Stimulated activated CD4-positive, alpha-beta T cell treated with anti-CD3 and anti-CD28 coated beads, Interleukin-4, amount 100 ng/mL, for 1 hour (primary cell): ENCODE data around the gene POMP.

Experiments used
- DNase-seq: peaks from one replicate; pipeline ENCODE4 v3.0.0-alpha.2; 2020

POMP gene

GRCh38 chr13:28658796-28659620 is at the start of gene POMP:
Gene POMP, plus strand, starts transcription at chr13:28659130. Its CDS starts 55 bp downstream, at chr13:28659185.
- DNase-seq: peak; percentile 92

- no peak for DNase-seq
Measured at GRCh38 chr13:28609381-28609780, 49.5 kb upstream of the POMP start.

GRCh38 chr13:28609926-28610325 is 49.0 kb upstream of the POMP start:
- DNase-seq: no peak

- DNase-seq: no peak
Measured at GRCh38 chr13:28610996-28611395, 47.9 kb upstream of the POMP start.

GRCh38 chr13:28611654-28612131 is 47.2 kb upstream of the POMP start:
- no peak for DNase-seq

GRCh38 chr13:28613562-28613961 is 45.4 kb upstream of the POMP start:
- no peak for DNase-seq

GRCh38 chr13:28615916-28616446 is 42.9 kb upstream of the POMP start:
- DNase-seq: no peak

- DNase-seq: no peak
Measured at GRCh38 chr13:28618230-28618994, 40.5 kb upstream of the POMP start.

- no peak for DNase-seq
Measured at GRCh38 chr13:28620011-28620830, 38.7 kb upstream of the POMP start.

GRCh38 chr13:28621449-28621848 is 37.5 kb upstream of the POMP start:
- no peak for DNase-seq

- DNase-seq: no peak
Measured at GRCh38 chr13:28622286-28622685, 36.6 kb upstream of the POMP start.

- DNase-seq: no peak
Measured at GRCh38 chr13:28623782-28624706, 34.9 kb upstream of the POMP start.

- DNase-seq: no peak
Measured at GRCh38 chr13:28624707-28625432, 34.1 kb upstream of the POMP start.

- no peak for DNase-seq
Measured at GRCh38 chr13:28626266-28626665, 32.7 kb upstream of the POMP start.

GRCh38 chr13:28628241-28628640 is 30.7 kb upstream of the POMP start:
- DNase-seq: no peak

GRCh38 chr13:28630869-28631268 is 28.1 kb upstream of the POMP start:
- DNase-seq: no peak

- DNase-seq: no peak
Measured at GRCh38 chr13:28631801-28632200, 27.1 kb upstream of the POMP start.

GRCh38 chr13:28636069-28636468 is 22.9 kb upstream of the POMP start:
- DNase-seq: no peak

GRCh38 chr13:28636677-28637317 is 22.1 kb upstream of the POMP start:
- peak; percentile 30 for DNase-seq

GRCh38 chr13:28637714-28638355 is 21.1 kb upstream of the POMP start:
- DNase-seq: no peak
